ENCODE data around the gene PJA2. TPM values are rescaled to one million over a fixed set of nuclear protein-coding genes. Genes with fewer than 3 reads are reported as not detected.

PJA2 gene
- total and polyA plus RNA-seq, 2 donors from 2014 or later, result 30.3 to 103 TPM

DNA sequence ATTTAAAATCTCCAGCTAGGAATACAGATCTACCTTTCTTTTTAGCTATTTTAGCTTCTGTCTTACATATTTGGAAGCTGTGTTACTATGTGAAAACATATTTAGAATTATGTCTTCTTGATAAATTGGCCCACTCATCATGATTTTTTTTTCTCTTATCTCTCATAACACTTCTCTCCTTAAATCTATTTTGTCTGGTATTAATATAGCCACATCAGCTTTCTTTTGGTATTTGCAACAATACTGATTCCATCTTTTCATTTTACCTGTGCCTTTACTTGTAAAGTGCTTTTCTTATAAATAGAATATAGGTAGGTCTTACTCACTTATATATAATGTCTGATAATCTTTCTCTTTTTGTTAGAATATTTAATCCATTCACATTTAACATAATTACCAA, 19.6 kb downstream of the PJA2 start:
- Histone ChIP-seq H3K9me3 (ENCODE audit: control insufficient read depth in 2 of 3, insufficient read depth in 1 of 3, low read length in 3 of 3) (no peaks in the 10 kb centered on the region), H3K27me3 (ENCODE audit: control insufficient read depth, insufficient read depth, low read length) (no peaks in the 10 kb centered on the region), H3K4me1 (ENCODE audit: control insufficient read depth in 2 of 3, insufficient read depth in 2 of 3, low read depth in 1 of 3, low read length in 3 of 3) (peaks cover 0 to 4% (median 3%) of the 10 kb centered on the region in 3 donors), H3K4me3 (ENCODE audit: low read length in 3 of 3) (no peak overlapping the region), H3K36me3 (ENCODE audit: control insufficient read depth in 2 of 3, insufficient read depth in 3 of 3, low read length in 3 of 3) (no peaks in the 10 kb centered on the region), H3K27ac (ENCODE audit: low read depth in 2 of 2, low read length in 2 of 2) (no peak overlapping the region), H3K9ac (ENCODE audit: low read length in 3 of 3) (no peak overlapping the region)
- no peak for DNase-seq
- TF ChIP-seq, protein P1, sequence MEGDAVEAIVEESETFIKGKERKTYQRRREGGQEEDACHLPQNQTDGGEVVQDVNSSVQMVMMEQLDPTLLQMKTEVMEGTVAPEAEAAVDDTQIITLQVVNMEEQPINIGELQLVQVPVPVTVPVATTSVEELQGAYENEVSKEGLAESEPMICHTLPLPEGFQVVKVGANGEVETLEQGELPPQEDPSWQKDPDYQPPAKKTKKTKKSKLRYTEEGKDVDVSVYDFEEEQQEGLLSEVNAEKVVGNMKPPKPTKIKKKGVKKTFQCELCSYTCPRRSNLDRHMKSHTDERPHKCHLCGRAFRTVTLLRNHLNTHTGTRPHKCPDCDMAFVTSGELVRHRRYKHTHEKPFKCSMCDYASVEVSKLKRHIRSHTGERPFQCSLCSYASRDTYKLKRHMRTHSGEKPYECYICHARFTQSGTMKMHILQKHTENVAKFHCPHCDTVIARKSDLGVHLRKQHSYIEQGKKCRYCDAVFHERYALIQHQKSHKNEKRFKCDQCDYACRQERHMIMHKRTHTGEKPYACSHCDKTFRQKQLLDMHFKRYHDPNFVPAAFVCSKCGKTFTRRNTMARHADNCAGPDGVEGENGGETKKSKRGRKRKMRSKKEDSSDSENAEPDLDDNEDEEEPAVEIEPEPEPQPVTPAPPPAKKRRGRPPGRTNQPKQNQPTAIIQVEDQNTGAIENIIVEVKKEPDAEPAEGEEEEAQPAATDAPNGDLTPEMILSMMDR (IDR thresholded peaks at IDR 0.05; ENCODE audit: borderline replicate concordance, extremely low read depth, insufficient read depth), result no peak
- intact Hi-C loops (cut with DNase I), result no loop called here
- FAIRE-seq, result no peak

DNA sequence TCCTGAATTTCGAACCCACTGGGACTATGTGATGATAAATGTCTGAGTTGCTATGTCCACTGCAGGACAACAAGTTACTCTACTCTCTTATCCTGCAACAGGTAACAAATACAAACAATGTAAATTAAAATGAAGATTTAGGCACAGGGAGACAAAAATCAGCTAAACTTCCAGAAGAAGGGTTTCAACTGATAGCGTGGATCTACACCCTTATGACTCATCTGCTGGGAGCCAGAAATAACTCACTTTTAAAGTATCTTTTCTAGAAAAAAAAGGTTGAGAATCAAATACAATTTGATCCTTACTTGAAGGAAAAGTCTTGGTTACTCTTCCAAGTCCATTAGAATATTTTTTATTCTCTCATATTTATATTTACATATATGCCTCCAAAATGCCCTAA, 21.4 kb downstream of the PJA2 start:
- Histone ChIP-seq H3K4me1 (ENCODE audit: control insufficient read depth in 2 of 3, insufficient read depth in 2 of 3, low read depth in 1 of 3, low read length in 3 of 3) (peaks cover 0 to 4% (median 3%) of the 10 kb centered on the region in 3 donors), H3K27me3 (ENCODE audit: control insufficient read depth, insufficient read depth, low read length) (no peaks in the 10 kb centered on the region), H3K9me3 (ENCODE audit: control insufficient read depth in 2 of 3, insufficient read depth in 1 of 3, low read length in 3 of 3) (no peaks in the 10 kb centered on the region), H3K36me3 (ENCODE audit: control insufficient read depth in 2 of 3, insufficient read depth in 3 of 3, low read length in 3 of 3) (no peaks in the 10 kb centered on the region), H3K9ac (ENCODE audit: low read length in 3 of 3) (no peak overlapping the region), H3K27ac (ENCODE audit: low read depth in 2 of 2, low read length in 2 of 2) (no peak overlapping the region), H3K4me3 (ENCODE audit: low read length in 3 of 3) (no peak overlapping the region)
- FAIRE-seq (no peak), DNase-seq (no peak)
- intact Hi-C loops (cut with DNase I), result no loop called here
- TF ChIP-seq, protein P1 (IDR thresholded peaks at IDR 0.05; ENCODE audit: borderline replicate concordance, extremely low read depth, insufficient read depth), result no peak

DNA sequence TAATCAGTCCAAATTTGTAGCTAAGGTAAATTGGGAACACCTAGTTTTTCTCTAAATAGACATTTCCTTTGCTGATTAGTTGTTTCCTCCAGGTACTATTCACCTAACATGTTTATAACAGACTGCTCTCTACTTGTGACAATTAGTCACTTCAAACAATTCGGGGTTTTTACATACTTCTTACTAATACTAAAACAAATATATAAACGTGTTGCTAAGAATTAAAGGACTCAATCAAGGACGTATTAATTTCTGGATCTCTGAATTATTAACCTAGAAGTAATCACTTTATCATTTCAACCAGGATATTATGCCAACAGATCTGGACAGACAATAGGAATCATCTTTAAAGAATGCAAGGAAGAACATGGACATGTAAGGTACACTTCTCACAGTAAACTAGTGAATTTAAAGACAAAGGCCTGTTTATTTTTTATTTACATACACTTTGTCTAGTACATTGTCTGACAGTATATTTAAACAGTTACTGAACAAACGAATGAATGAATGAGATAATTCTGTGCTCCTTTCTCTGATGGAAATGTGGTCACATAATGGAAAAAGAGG, 22.3 kb downstream of the PJA2 start:
- H3K9me3 ChIP-seq (ENCODE audit: control insufficient read depth in 2 of 3, insufficient read depth in 1 of 3, low read length in 3 of 3), result no peaks in the 10 kb centered on the region
- H3K4me3 ChIP-seq (ENCODE audit: low read length in 3 of 3), result no peak overlapping the region
- TF ChIP-seq, protein P1 (IDR thresholded peaks at IDR 0.05; ENCODE audit: borderline replicate concordance, extremely low read depth, insufficient read depth), result no peak
- peaks cover 0 to 4% (median 3%) of the 10 kb centered on the region in 3 donors for H3K4me1 ChIP-seq (ENCODE audit: control insufficient read depth in 2 of 3, insufficient read depth in 2 of 3, low read depth in 1 of 3, low read length in 3 of 3)
- no peak overlapping the region for H3K27ac ChIP-seq (ENCODE audit: low read depth in 2 of 2, low read length in 2 of 2)
- peaks cover 0 to 2% (median 0%) of the 10 kb centered on the region in 3 donors for H3K36me3 ChIP-seq (ENCODE audit: control insufficient read depth in 2 of 3, insufficient read depth in 3 of 3, low read length in 3 of 3)
- DNase-seq, result no peak
- no peak overlapping the region for H3K9ac ChIP-seq (ENCODE audit: low read length in 3 of 3)
- no peak for FAIRE-seq
- no peaks in the 10 kb centered on the region for H3K27me3 ChIP-seq (ENCODE audit: control insufficient read depth, insufficient read depth, low read length)
- intact Hi-C loops (cut with DNase I), result no loop called here

DNA sequence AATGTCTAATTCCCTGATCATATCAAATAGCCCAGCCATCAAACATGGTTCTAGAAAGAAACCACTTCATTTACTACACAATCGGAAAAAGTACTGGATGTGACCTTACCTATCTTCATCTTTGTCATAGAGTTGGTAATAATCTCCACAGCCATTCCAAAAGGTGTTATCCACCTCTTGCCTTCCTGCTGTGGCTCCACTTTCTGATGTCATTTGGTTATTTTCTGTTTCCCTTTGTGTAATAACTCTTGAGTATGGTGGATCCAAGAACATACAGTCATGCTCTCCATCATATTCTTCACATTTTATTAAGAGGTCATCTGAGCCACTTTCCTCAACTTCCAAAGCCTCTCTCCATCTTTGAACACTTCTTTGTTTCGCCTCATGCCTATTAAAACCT, 31.7 kb downstream of the PJA2 start:
- no peak for FAIRE-seq
- Histone ChIP-seq H3K9ac (ENCODE audit: low read length in 3 of 3) (no peak overlapping the region), H3K4me1 (ENCODE audit: control insufficient read depth in 2 of 3, insufficient read depth in 2 of 3, low read depth in 1 of 3, low read length in 3 of 3) (no peaks in the 10 kb centered on the region), H3K4me3 (ENCODE audit: low read length in 3 of 3) (no peak overlapping the region), H3K27me3 (ENCODE audit: control insufficient read depth, insufficient read depth, low read length) (no peaks in the 10 kb centered on the region), H3K36me3 (ENCODE audit: control insufficient read depth in 2 of 3, insufficient read depth in 3 of 3, low read length in 3 of 3) (peaks cover 9 to 24% (median 11%) of the 10 kb centered on the region in 3 donors), H3K27ac (ENCODE audit: low read depth in 2 of 2, low read length in 2 of 2) (no peak overlapping the region), H3K9me3 (ENCODE audit: control insufficient read depth in 2 of 3, insufficient read depth in 1 of 3, low read length in 3 of 3) (no peaks in the 10 kb centered on the region)
- DNase-seq, result no peak
- intact Hi-C loops (cut with DNase I), result no loop called here
- TF ChIP-seq, protein P1 (IDR thresholded peaks at IDR 0.05; ENCODE audit: borderline replicate concordance, extremely low read depth, insufficient read depth), result no peak

All from kidney (tissue), 14 donors.